Activated naive CD8-positive, alpha-beta T cell treated with anti-CD3 and anti-CD28 coated beads for 36 hours (primary cell): Measurements from ENCODE around the gene LAIR2. TPM values are rescaled to one million over a fixed set of nuclear protein-coding genes. Genes with fewer than 3 reads are reported as not detected.

Experiments used
- DNase-seq: peaks from one replicate; pipeline ENCODE4 v3.0.0; 2021
- H3K27ac Mint-ChIP-seq: one replicate; pipeline ENCODE4 v1.8.0; 2022; ENCODE audit warnings: mild to moderate bottlenecking, moderate library complexity, mixed read lengths
- H3K27me3 Mint-ChIP-seq: one replicate; pipeline ENCODE4 v1.8.0; 2022; ENCODE audit warnings: mild to moderate bottlenecking, mixed read lengths
- H3K36me3 Mint-ChIP-seq: one replicate; pipeline ENCODE4 v1.8.0; 2021; ENCODE audit warnings: mild to moderate bottlenecking, mixed read lengths
- H3K4me1 Mint-ChIP-seq: one replicate; pipeline ENCODE4 v1.8.0; 2021; ENCODE audit warnings: mixed read lengths
- H3K4me3 Mint-ChIP-seq: one replicate; pipeline ENCODE4 v1.8.0; 2022; ENCODE audit warnings: mild to moderate bottlenecking, moderate library complexity, mixed read lengths
- H3K9me3 Mint-ChIP-seq: one replicate; pipeline ENCODE4 v1.8.0; 2022; ENCODE audit warnings: mixed read lengths
- total RNA-seq, 2 experiments: library from RNA; stranded (reverse); gene quantifications; one replicate each; pipeline ENCODE4 v1.2.3, GENCODE V29; 2021

LAIR2 gene
- total RNA-seq, 2 experiments from 2014 or later: 1.8 to 2.4 TPM

DNA sequence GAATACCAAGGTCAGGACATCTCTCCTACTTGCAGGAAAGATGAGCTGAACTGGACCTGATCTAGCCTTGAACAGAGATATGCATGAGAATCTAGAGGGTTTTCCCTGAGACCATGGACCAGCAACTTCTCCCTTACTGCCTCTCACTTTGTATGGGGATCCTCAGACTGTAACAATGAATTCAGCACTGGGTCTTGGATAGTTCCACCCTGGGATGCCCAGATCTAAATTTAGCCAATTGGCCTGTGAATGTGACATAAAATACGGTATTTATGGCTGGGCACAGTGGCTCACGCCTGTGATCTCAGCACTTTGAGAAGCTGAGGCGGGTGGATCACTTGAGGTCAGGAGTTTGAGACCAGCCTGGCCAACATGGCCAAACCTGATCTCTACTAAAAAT lies 55.7 kb downstream of the LAIR2 start:
- Mint-ChIP-seq H3K27ac (no peak overlapping the region), H3K27me3 (peaks cover 31% of the 10 kb centered on the region), H3K36me3 (no peaks in the 10 kb centered on the region), H3K9me3 (no peaks in the 10 kb centered on the region), H3K4me3 (no peak overlapping the region), H3K4me1 (no peaks in the 10 kb centered on the region)
- no peak for DNase-seq

Other genes starting within 250 kb of the LAIR2 start
- not detected for gene LILRB5, start 245.6 kb upstream of the LAIR2 start, total RNA-seq
- gene LILRB2, start 221.7 kb upstream of the LAIR2 start, total RNA-seq: not detected
- not detected for gene LILRA5, start 189.7 kb upstream of the LAIR2 start, total RNA-seq
- gene LILRA4, start 163.7 kb upstream of the LAIR2 start, total RNA-seq: under 1 TPM in 1 of 2 experiments, not detected in 1; 0.40 TPM
- 10 to 100 TPM in 1 of 2 experiments, 1 to 10 TPM in 1; 9.0 to 10.1 TPM for gene LAIR1, start 137.9 kb upstream of the LAIR2 start, total RNA-seq
- 1 to 10 TPM in 1 of 2 experiments, under 1 TPM in 1; 0.98 to 1.8 TPM for gene TTYH1, start 87.4 kb upstream of the LAIR2 start, total RNA-seq
- 100 to 1,000 TPM; 101 to 108 TPM for gene LENG8, start 53.6 kb upstream of the LAIR2 start, total RNA-seq
- gene LENG9, start 39.1 kb upstream of the LAIR2 start, total RNA-seq: 1 to 10 TPM; 4.3 to 4.9 TPM
- gene CDC42EP5, start 29.5 kb upstream of the LAIR2 start, total RNA-seq: under 1 TPM in 1 of 2 experiments, not detected in 1; 0.34 TPM
- gene LILRA2, start 71.0 kb downstream of the LAIR2 start, total RNA-seq: not detected
- not detected for gene LILRA1, start 90.8 kb downstream of the LAIR2 start, total RNA-seq
- gene LILRB1, start 127.7 kb downstream of the LAIR2 start, total RNA-seq: under 1 TPM; 0.25 to 0.72 TPM
- gene LILRB4, start 160.2 kb downstream of the LAIR2 start, total RNA-seq: not detected
- not detected for gene KIR3DL3, start 221.6 kb downstream of the LAIR2 start, total RNA-seq
- not detected for gene KIR2DL3, start 235.7 kb downstream of the LAIR2 start, total RNA-seq